OCI-LY7 (cell line): ENCODE data around the gene CCNG2.

ENCODE experiments used
- EZH2phosphoT487 ChIP-seq: fragments of 200-600 bp; sonication (generic); IDR thresholded peaks from 2 replicates; pipeline ENCODE4 v1.6.1; 2018; ENCODE audit warnings: low read depth, borderline replicate concordance, mild to moderate bottlenecking, mixed run types, antibody characterized with exemption, low read length, moderate library complexity, mixed read lengths
- TF ChIP-seq, protein P1 (sequence below): fragments of 200-600 bp; sonication (generic); conservative IDR thresholded peaks from 2 replicates; pipeline ENCODE4 v1.5.1; 2014; ENCODE audit warnings: mild to moderate bottlenecking, antibody characterized with exemption, low read length, moderate library complexity, mixed read lengths

DNA sequence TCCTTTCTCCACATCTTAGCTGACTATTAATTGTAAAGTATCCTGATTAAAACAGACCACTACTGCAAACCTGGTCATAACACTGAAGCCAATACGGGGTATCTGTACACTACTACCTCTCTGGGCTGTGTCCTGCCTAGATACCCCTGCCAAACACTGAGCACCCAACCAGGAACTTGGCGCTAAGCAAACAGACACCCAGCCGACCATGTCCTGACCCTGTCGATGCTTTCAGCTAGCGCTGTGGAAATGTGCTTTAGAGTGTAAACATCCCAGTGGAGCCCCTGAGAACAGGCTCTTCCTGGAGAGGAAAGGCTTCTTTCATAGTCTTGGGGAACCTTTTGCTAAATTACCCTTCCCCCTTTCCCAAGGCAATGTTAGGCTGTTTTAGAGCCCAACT, 52.9 kb downstream of the CCNG2 start:
- TF ChIP-seq, protein P1, sequence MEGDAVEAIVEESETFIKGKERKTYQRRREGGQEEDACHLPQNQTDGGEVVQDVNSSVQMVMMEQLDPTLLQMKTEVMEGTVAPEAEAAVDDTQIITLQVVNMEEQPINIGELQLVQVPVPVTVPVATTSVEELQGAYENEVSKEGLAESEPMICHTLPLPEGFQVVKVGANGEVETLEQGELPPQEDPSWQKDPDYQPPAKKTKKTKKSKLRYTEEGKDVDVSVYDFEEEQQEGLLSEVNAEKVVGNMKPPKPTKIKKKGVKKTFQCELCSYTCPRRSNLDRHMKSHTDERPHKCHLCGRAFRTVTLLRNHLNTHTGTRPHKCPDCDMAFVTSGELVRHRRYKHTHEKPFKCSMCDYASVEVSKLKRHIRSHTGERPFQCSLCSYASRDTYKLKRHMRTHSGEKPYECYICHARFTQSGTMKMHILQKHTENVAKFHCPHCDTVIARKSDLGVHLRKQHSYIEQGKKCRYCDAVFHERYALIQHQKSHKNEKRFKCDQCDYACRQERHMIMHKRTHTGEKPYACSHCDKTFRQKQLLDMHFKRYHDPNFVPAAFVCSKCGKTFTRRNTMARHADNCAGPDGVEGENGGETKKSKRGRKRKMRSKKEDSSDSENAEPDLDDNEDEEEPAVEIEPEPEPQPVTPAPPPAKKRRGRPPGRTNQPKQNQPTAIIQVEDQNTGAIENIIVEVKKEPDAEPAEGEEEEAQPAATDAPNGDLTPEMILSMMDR, result no peak
- no peak for TF ChIP-seq EZH2phosphoT487
